Smooth muscle cell of the pulmonary artery (primary cell): ENCODE measurements around the gene GUCY1A1. TPM values are rescaled to one million over a fixed set of nuclear protein-coding genes. Genes with fewer than 3 reads are reported as not detected.

Source experiments
- total RNA-seq: library from RNA; depleted of rRNA; stranded (reverse); fragments of >200 nt; gene quantifications from 2 replicates; pipeline ENCODE4 v1.2.3, GENCODE V29; 2014

Gene GUCY1A1, protein sequence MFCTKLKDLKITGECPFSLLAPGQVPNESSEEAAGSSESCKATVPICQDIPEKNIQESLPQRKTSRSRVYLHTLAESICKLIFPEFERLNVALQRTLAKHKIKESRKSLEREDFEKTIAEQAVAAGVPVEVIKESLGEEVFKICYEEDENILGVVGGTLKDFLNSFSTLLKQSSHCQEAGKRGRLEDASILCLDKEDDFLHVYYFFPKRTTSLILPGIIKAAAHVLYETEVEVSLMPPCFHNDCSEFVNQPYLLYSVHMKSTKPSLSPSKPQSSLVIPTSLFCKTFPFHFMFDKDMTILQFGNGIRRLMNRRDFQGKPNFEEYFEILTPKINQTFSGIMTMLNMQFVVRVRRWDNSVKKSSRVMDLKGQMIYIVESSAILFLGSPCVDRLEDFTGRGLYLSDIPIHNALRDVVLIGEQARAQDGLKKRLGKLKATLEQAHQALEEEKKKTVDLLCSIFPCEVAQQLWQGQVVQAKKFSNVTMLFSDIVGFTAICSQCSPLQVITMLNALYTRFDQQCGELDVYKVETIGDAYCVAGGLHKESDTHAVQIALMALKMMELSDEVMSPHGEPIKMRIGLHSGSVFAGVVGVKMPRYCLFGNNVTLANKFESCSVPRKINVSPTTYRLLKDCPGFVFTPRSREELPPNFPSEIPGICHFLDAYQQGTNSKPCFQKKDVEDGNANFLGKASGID
- 0.69 and 3.2 TPM in 2 replicates for total RNA-seq

GRCh38 chr4:155666344-155667221 lies at the start of gene GUCY1A1:
TSS of gene GUCY1A1 (plus strand) at chr4:155666848. CDS start at chr4:155696868, 30,020 bp downstream.

DNA sequence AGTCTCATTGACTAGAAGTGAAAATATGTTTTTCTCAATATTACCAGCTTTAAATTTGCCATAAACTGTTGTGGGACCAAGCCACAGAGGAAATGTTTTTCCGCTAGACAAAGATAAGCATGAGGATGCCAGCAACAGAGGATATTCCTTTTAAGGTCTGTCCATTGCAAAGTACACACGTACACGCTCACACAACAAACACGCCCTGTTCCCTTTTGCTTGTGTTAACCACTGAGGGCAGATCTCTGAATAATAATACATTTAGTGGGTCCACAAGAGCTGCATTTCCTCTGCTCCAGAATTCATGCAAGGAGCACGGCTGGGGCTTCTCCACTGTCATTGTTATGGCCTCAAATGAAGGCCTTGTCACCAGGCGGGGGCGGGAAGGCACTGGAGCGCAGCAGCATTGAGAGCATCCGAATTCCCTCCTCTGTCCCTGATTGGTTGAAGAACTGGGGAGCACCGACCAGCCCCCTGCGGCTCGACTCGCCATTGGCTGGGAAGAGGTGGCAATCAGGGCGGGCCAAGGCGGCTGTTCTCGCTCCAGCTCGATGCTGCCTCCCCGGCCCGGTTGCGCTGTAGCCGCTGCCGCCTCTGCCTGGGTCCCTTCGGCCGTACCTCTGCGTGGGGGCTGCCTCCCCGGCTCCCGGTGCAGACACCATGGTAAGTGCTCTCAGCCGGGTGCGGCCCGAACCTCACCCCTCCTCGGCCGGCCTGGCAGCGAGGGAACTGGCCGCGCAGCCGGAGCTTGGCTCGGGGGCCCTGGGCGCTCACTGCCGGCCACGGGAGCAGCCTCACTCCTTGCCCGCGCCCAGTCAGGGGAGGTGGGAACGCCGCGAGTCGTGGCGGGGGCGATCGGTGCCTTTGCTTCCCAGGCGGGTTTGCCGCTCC lies 92.1 kb downstream of the GUCY1A1 start, which contains the start of gene GUCY1B1:
TSS of gene GUCY1B1 (plus strand) at position 541 of the 891 bp plus-strand sequence. CDS start at position 661, 120 bp downstream.

Other genes starting within 250 kb of the GUCY1A1 start
- gene GUCY1B1, start 92.2 kb downstream of the GUCY1A1 start, total RNA-seq = 4.9 and 5.9 TPM in 2 replicates
- not detected in 2 replicates for gene ASIC5, start 199.4 kb downstream of the GUCY1A1 start, total RNA-seq
- 0.39 and 0.86 TPM in 2 replicates for gene TDO2, start 236.8 kb downstream of the GUCY1A1 start, total RNA-seq